ENCODE measurements around the gene HOXB3.

Gene HOXB3

DNA sequence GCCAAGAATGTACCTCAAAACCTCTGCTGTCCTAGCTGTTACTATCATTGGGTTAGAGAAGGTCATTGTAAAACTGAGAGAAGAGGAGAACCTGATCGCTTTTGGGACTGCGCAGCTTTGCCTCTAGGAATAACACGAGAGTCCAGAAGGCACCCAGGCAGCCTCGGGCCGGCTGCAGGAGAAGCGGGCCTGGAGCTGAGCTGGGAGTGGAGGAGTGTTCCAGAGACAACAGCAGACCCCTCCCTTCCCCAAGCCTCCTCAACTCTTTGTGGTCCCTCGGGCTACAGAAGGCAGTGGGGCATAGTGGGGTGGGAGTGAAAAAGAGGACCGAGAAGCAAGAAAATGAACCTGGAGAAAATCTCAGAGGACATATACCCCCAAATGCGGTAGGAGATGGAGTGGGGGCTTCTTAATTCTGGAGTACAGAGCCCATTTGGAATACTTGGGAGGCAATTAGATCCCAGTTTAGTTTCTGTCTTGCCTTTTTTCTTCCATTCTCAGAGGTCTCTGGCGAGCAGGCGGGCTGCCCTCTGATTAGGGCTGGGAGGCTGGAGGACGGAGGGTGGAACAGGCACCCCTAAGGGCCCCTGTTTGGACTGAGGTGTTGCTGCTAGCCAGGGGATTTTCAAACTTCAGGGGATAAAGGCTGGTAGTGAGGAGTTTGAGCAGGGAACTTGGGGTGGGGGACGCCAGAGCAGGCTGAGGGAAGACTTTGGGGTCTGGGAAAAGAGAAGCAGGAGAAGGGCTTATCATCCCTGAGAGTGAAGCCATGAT, 31.8 kb downstream of the HOXB3 start:
- peaks cover 5% of the 10 kb centered on the region for H3K4me1 Mint-ChIP-seq (ENCODE audit: low read depth)
- peaks cover 37% of the 10 kb centered on the region for H3K27me3 Mint-ChIP-seq
- H3K9me3 Mint-ChIP-seq: no peaks in the 10 kb centered on the region

DNA sequence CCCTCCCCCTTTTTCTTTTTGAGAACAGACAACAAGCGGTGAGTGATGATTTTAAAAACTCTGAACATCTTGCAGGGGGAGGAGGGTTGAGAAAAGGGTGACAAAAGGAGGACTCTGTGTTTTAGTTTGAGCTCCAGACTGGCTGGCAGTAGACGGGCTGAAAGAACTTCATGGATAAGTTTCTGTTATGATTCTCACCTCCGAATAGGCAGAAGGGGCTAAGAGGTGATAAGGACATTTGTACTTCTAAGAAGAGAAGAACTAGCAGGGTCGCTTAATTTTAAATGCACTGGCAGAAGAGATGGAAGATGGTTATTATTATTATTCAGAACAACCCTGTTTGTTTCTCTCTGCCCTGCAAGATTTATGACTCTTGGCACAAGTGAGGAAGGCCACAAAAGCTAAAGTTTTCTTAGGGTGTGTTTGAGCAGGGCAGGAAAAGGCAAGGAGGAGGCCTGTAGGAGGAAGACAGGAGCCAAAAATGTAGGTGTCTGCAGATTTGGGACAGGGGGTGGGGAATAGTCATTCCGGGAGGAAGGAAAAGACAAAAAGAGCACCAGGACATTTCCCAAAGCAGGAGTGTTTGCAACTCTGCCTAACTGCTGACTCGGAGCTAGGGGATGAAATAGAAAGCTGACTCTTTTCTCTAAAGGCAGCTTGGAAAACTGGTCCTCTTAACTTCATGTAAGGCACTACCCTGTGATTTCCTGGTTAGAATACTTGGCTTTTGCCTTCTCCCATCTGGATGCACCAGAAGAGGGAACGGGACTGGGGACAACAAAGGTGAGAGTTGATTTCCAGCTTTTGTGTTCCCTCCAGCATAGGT, 33.3 kb downstream of the HOXB3 start:
- H3K9me3 Mint-ChIP-seq: no peaks in the 10 kb centered on the region
- peaks cover 37% of the 10 kb centered on the region for H3K27me3 Mint-ChIP-seq
- peaks cover 5% of the 10 kb centered on the region for H3K4me1 Mint-ChIP-seq (ENCODE audit: low read depth)
- no peaks in the 10 kb centered on the region for H3K36me3 Mint-ChIP-seq (ENCODE audit: low read depth)
- H3K27ac Mint-ChIP-seq: no peak overlapping the region
- no peak overlapping the region for H3K4me3 Mint-ChIP-seq

More for the DNA sequence above, 31.8 kb downstream of the HOXB3 start:
- H3K4me3 Mint-ChIP-seq: no peak overlapping the region
- H3K27ac Mint-ChIP-seq: no peak overlapping the region
- H3K36me3 Mint-ChIP-seq (ENCODE audit: low read depth): no peaks in the 10 kb centered on the region

DNA sequence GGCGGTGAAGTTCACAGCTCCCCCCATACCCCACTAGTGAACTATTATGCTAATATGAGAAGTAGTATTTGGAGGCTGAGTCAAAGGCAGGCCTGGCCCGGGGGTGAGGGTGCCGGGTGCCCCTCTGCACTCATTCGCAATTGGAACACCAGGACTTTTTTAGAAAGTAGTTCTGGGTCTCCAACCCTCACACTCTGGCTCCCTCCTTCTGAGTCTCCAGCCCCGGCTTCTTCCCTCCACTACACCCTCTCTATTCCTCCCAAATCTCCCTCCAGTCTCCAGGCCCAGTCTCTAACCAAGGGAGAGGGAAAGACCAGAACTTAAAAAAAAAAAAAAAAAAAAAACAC, 33.8 kb downstream of the HOXB3 start:
- H3K36me3 Mint-ChIP-seq (ENCODE audit: low read depth): no peaks in the 10 kb centered on the region
- peaks cover 5% of the 10 kb centered on the region for H3K4me1 Mint-ChIP-seq (ENCODE audit: low read depth)
- no peak overlapping the region for H3K27ac Mint-ChIP-seq
- peaks cover 37% of the 10 kb centered on the region for H3K27me3 Mint-ChIP-seq
- H3K4me3 Mint-ChIP-seq: no peak overlapping the region
- no peaks in the 10 kb centered on the region for H3K9me3 Mint-ChIP-seq

DNA sequence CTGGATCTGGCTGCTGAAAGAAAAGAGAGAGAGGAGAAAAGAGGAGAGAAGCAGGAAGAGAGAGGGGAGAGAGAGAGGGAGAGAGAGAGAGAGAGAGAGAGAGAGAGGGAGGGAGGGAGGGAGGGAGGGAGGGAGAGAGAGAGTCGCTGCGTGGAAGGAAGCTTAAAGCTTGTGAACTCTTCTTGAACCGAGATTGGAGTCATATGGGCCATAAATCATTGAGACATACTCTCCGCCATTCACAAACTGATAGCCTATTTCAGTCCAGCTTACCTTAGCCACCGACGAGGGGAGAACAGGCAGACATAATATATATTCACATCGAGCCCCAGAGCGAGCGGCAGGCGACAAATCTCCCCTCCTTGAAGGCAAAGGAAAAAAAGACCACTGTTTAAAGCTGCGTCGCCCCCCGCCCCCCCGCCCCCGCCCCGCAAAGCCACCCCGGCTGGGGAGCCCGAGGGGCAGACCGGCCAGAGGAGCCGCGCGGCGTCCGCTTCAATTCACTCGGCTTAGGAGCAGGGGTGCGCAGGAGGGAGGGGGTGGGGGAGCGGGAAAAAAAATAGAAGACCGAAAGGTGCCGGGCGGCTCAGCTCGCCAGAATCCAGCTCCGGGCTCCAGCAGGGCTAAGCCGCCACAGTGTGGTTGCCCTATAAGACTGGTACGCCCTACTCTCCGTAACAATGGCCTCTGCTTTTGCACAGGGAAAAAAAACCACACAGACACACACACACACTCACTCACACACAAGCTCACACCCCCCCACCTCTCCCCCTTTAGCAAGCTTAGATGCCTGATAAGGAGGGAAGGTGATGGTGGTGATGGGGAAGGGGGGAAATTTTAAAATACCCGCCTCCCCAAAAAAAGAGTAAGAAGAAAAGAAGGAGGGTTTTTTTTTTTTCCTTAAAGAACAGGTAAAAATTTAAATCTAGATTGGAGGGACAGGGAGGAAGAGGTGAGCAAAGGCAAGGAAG, 34.5 kb downstream of the HOXB3 start:
- peaks cover 5% of the 10 kb centered on the region for H3K4me1 Mint-ChIP-seq (ENCODE audit: low read depth)
- no peak overlapping the region for H3K27ac Mint-ChIP-seq
- H3K36me3 Mint-ChIP-seq (ENCODE audit: low read depth): no peaks in the 10 kb centered on the region
- H3K27me3 Mint-ChIP-seq: peaks cover 37% of the 10 kb centered on the region
- no peaks in the 10 kb centered on the region for H3K9me3 Mint-ChIP-seq
- H3K4me3 Mint-ChIP-seq: peak overlapping the region; percentile 82

DNA sequence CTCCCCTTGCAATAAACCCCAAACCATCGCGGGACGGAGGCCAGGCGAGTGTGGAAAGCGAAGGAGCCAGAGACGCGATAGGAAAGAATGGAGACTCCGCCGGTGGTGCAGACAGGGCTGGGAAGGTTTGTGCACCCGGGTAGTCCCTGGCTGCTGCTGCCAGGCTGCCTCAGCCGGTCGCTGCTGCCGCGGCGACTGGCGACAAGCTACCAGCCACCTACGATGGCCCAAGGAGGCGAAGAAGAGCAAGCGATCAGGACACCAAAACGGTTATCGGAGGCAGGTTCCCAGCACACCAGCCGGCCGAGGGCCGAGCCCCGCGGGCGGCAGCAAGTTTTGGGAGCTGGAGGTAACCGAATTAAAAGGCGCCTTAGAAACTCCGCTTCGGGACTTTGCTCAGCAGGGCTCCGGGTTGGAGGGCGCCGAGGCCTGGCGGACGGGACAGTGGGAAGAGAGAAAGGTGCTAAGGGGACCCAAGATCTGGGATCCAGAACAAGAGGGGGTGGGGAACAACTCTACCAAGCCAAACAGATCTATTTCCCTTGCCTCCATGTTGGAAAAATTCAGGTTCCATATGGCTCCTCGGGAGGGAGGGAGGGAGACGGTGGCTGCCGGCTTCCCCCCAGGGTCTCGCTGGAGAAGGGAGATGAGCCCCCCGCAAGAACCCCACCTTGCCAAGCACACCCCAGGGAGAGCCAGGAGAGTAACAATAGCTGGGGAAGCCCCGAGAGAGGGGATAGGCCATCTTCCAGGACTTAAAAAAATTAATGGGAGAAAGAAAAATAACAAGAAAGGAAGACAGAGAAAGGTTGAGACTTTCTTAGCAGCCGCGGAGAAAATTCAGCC, 35.4 kb downstream of the HOXB3 start:
- H3K9me3 Mint-ChIP-seq: no peaks in the 10 kb centered on the region
- peak overlapping the region; percentile 82 for H3K4me3 Mint-ChIP-seq
- H3K27ac Mint-ChIP-seq: no peak overlapping the region
- peaks cover 5% of the 10 kb centered on the region for H3K4me1 Mint-ChIP-seq (ENCODE audit: low read depth)
- no peaks in the 10 kb centered on the region for H3K36me3 Mint-ChIP-seq (ENCODE audit: low read depth)
- H3K27me3 Mint-ChIP-seq: peaks cover 37% of the 10 kb centered on the region

DNA sequence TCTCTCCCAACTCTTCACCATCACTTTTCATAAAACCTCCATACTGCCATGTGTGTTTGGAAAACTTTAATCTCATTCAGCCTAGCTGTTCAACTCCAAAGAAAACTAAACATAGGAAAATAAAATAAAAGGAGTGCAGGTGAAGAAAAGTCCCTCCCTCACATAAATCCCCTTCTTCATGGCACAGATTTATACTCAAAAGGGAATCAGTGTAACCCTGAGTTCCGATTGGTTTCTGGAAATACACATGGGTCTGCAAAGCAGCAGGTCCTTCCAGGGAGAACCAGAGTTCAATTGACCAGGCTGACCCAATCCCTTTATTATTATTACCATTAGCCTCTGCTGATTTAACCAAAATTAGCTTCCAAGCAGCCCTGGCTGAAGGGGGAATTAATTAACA, 36.2 kb downstream of the HOXB3 start:
- Mint-ChIP-seq H3K4me1 (ENCODE audit: low read depth) (peaks cover 5% of the 10 kb centered on the region), H3K27ac (no peak overlapping the region), H3K9me3 (no peaks in the 10 kb centered on the region), H3K36me3 (ENCODE audit: low read depth) (no peaks in the 10 kb centered on the region), H3K4me3 (no peak overlapping the region), H3K27me3 (peaks cover 29% of the 10 kb centered on the region)

DNA sequence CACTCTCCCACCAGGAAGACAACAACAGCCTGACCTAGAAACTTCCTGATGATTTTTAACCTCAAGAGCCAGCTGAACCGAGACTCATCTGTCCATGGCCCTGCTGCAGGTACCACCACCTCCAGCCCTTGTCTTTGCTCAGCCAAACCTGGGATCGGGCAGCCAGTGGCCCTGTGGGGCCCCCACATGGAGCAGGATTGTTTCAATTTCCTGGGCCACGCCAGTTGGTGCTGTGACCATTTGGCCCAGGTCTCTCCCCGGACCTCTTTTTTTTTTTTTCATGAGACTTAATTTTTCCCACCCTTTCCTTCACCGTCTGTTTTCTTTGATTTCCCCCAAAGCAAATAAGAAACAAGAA, 36.9 kb downstream of the HOXB3 start:
- H3K9me3 Mint-ChIP-seq: no peaks in the 10 kb centered on the region
- H3K4me3 Mint-ChIP-seq: no peak overlapping the region
- peaks cover 29% of the 10 kb centered on the region for H3K27me3 Mint-ChIP-seq
- H3K27ac Mint-ChIP-seq: no peak overlapping the region
- peaks cover 10% of the 10 kb centered on the region for H3K4me1 Mint-ChIP-seq (ENCODE audit: low read depth)
- no peaks in the 10 kb centered on the region for H3K36me3 Mint-ChIP-seq (ENCODE audit: low read depth)

DNA sequence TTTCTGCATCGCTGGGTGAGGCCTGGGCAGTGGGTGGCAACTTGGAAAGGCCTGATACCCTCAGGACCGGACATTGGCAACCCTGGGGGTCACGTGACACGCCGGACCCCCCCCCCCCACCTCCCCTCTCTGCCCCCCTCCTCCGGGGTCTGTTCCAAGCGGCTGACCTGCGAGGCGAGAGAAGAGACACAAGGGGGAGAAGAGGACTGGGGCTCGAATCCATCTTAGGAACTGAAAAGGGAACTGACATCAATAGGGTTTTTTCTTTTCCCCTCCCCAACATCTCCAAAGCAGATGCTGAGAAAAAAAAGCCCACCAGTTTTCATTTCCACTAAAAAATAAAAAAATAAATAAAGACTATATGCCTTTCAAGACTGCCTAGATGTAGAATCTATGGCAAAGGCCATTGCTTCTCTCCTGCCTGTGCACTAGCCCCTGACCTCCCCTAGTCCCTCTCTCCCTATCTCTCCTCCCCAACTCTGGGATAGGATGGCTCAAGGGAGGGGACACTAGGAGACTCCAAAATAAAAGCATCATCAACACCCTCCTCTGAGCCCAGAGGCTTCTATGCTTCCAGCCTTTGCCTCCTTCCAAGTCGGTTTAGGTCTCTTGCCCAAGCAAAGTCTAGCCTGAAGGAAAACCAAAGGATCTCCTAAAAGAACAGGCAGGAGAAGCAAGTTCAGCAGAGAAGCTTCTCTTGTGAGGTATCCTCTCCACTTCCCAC, 37.4 kb downstream of the HOXB3 start:
- Mint-ChIP-seq H3K36me3 (ENCODE audit: low read depth) (no peaks in the 10 kb centered on the region), H3K27ac (no peak overlapping the region), H3K4me1 (ENCODE audit: low read depth) (peaks cover 16% of the 10 kb centered on the region), H3K9me3 (no peaks in the 10 kb centered on the region), H3K27me3 (peaks cover 29% of the 10 kb centered on the region), H3K4me3 (no peak overlapping the region)

DNA sequence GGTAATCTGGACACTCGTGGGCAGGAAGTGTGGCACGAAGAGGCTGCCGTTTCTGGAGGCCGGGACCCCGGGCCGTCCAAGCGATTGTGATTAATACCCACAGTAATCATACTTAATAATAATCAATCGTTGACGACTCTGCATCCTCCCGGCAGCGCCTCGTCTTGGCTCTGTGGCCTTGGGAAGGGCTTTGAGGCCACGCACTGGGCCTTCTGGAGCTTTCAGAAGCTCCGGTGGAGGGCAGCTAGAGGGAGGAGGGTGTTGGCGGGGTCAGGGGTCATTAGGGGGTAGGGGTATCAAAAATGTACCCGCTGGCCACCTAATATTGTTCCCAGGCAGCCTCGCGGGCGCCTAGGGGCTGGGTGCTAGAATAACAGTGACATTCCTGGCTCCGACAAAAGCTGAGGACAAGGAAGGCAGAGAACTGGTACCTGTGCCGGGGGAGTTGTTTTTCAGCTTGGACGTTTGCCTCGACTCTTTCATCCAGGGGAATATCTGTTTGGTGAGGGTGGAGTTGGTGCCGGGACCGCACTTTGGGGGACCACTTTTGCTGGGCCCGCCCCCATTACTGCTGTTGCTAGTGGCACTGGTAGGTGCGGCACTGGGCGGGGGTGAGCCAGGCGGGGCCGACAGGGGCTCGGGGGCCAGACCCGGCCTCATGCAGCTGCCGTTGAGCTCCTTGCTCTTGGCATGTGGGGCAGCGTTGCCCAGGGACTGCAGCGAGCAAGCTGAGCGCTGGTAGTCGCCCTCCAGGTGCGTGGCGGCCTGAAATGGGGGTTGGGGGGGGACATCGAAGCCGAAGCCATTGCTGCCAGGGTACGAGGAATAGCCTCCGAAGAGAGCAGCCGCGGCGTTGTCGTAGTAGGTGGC, 38.2 kb downstream of the HOXB3 start:
- no peaks in the 10 kb centered on the region for H3K9me3 Mint-ChIP-seq
- peaks cover 26% of the 10 kb centered on the region for H3K27me3 Mint-ChIP-seq
- H3K36me3 Mint-ChIP-seq (ENCODE audit: low read depth): no peaks in the 10 kb centered on the region
- no peak overlapping the region for H3K4me3 Mint-ChIP-seq
- H3K4me1 Mint-ChIP-seq (ENCODE audit: low read depth): peaks cover 22% of the 10 kb centered on the region
- H3K27ac Mint-ChIP-seq: no peak overlapping the region

DNA sequence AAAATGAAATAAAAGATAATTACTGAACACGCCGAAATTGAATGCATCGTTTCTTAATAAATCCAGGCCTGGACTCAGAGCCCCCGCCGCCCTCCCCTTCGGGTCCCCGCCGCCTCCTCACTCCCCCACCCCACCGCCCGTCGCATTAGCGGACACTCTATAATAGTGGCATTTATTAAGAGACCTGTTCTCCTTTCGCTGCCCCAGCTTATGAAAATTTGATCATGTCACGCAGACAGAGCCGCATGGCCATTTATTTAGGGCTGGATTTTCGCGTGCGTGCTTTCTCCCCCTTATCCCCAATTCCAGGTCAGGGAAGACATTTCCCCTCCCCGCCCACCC, 38.9 kb downstream of the HOXB3 start:
- no peaks in the 10 kb centered on the region for H3K9me3 Mint-ChIP-seq
- H3K27ac Mint-ChIP-seq: no peak overlapping the region
- H3K36me3 Mint-ChIP-seq (ENCODE audit: low read depth): no peaks in the 10 kb centered on the region
- H3K27me3 Mint-ChIP-seq: peaks cover 20% of the 10 kb centered on the region
- no peak overlapping the region for H3K4me3 Mint-ChIP-seq
- H3K4me1 Mint-ChIP-seq (ENCODE audit: low read depth): peaks cover 28% of the 10 kb centered on the region

DNA sequence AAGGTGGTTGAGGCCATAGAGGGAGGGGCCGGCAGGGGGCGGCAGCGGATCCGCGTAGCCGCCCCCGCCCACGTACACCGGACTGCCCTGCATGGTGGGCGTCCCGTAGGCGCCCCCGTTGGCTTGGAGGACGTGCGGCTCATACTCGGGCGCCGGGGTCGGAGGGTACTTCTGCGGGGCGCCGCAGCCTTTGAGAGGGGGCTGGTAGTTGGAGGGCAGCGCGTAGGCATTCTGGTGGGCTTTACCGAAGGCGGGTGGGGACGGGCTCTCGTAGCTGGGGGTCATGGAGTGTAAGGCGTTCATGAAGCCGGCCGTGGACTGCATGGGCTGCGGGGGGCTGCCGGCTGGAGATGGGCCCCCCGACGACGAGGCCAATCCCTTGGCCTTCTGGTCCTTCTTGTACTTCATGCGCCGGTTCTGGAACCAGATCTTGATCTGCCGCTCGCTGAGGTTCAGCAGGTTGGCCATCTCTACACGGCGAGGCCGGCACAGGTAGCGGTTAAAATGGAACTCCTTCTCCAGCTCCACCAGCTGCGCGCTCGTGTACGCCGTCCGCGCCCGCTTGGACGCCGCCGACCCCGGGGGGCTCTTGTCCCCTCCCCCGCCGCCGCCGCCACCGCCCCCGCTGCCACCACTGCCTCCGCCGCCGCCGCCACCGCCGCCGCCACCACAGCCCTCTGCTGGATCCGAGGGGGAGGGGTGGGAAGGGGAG, 39.4 kb downstream of the HOXB3 start:
- H3K27ac Mint-ChIP-seq: no peak overlapping the region
- peaks cover 34% of the 10 kb centered on the region for H3K4me1 Mint-ChIP-seq (ENCODE audit: low read depth)
- no peaks in the 10 kb centered on the region for H3K9me3 Mint-ChIP-seq
- peaks cover 15% of the 10 kb centered on the region for H3K27me3 Mint-ChIP-seq
- no peak overlapping the region for H3K4me3 Mint-ChIP-seq
- no peaks in the 10 kb centered on the region for H3K36me3 Mint-ChIP-seq (ENCODE audit: low read depth)

DNA sequence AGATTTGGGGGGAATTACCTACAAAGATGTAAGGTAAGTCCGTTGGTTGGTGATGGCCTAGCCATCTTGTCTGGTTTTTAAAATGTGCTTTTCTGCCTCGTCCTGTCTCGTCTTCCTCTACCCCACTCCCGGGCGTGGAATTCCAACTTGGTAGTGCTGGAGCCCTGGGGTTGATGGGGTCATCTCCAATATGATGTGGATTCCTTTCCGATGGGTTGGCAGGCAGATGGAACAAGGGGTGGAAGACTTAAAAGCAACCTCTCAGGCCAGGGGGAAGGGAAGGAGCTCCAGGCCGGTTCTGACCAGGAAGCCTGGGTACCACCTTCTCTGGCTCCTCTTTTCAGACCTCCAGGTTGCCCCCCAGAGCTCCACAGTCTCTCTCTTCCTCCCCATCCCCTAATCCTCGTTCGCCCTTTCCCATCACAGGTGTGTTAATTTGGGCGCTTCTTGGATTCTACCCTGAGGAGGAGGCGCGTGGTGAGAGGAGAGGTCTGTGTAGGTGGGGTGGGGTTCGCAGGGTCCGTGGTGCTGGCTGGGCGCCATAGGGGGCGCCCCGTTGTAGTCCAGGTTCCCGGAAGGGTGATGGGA, 40.0 kb downstream of the HOXB3 start:
- Mint-ChIP-seq H3K9me3 (no peaks in the 10 kb centered on the region), H3K4me1 (ENCODE audit: low read depth) (peaks cover 36% of the 10 kb centered on the region), H3K27me3 (peaks cover 16% of the 10 kb centered on the region), H3K36me3 (ENCODE audit: low read depth) (no peaks in the 10 kb centered on the region), H3K27ac (no peak overlapping the region), H3K4me3 (no peak overlapping the region)
